ENCODE measurements around the gene TNFAIP8L2. TPM values are rescaled to one million over a fixed set of nuclear protein-coding genes. Genes with fewer than 3 reads are reported as not detected.
"Not testable (repeated sequence)": the region's sequence is repeated elsewhere in the genome, so short reads cannot be mapped to it uniquely, and the experiment has no call there.

Gene TNFAIP8L2
- total RNA-seq, 4 donors from 2014 or later: 2.0 to 5.2 (median 4.2) TPM

DNA sequence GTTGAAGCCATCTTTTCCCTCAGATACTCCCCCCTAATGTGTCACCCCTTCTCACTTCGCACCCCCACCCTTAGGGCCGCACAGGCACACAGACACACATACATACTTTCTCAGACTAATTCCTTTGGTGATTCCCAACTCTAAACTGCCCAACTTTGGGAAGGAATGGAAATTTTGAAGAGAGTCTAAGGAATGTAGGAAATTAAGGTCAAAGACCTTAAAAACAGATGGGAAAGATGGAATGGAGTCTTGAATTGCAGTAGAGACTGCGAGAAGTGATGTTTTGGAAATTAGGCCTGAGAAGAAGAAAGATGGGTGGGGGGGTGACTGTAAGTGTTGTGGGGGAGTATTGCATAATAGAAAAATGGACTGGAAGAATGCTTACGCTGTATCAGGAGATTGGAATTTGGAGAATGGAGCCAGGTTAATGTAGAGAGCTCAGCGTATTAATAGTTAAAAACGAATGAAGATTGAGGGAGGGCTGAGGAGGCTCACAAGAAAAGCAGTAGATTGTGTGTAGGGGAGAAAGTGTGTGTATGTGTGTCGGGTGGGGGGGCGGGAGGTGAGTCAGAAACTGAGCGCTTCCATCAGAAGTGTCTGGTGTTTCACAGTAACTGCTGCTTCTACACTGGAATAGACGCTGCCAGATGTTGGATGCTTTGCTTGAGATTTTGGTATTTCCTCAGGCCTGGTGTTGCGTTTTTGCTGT is 43.6 kb downstream of the TNFAIP8L2 start:
- intact Hi-C loops (cut with DNase I; ENCODE audit: low total_unique reads): loop anchor here (5.0 kb wide), 1 partner anchor 52 kb away; the partner anchor contains the start of gene PSMD4
- Histone ChIP-seq H3K36me3 (peaks cover 0 to 6% (median 0%) of the 10 kb centered on the region in 4 donors), H3K4me1 (peaks cover 16 to 61% (median 39%) of the 10 kb centered on the region in 4 donors)

DNA sequence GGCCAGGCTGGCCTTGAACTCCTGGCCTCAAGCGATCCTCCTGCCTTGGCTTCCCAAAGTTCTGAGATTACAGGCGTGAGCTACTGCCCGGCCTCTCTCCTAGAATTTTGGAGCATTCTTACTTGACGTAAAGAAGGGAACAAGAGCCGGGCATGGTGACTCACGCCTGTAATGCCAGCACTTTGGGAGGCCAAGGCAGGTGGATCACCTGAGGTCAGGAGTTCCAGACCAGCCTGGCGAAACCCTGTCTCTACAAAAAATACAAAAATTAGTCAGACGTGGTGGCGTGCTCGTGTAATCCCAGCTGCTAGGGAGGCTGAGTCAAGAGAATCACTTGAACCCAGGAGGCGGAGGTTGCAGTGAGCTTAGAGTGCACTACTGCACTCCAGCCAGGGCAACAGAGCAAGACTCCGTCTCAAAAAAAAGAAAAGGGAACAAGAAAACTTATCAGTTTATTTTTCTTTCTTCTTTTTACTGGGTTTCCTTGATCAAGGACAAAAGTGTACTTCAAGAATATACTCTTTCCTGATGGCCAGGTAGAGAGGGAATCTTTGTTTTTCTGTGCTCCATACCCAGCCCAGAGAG is 49.0 kb downstream of the TNFAIP8L2 start:
- H3K4me3 ChIP-seq; DNase-seq; H3K27me3 ChIP-seq; H3K27ac ChIP-seq; in situ Hi-C loops (cut with MboI; ENCODE audit: low pct_ligation_motif_present in 1 of 4, low pct_unique_long_range_greater_than_20kb in 1 of 4, low sequenced_read_pairs in 3 of 4); intact Hi-C loops (cut with DNase I; ENCODE audit: low total_unique reads); H3K9me3 ChIP-seq: not testable (repeated sequence)
- 91 to 93% methylated on average over 6 to 12 of the region's 12 CpGs for WGBS, 2 donors (ENCODE audit: low coverage in 1 of 2)
- peaks cover 0 to 22% (median 6%) of the 10 kb centered on the region in 4 donors for H3K36me3 ChIP-seq
- peaks cover 11 to 39% (median 19%) of the 10 kb centered on the region in 4 donors for H3K4me1 ChIP-seq

More for the DNA sequence above, 43.6 kb downstream of the TNFAIP8L2 start:
- WGBS, 2 donors (ENCODE audit: low coverage in 1 of 2): 34 to 48% methylated on average over 11 of the region's 11 CpGs
- Histone ChIP-seq H3K9me3 (no peaks in the 10 kb centered on the region), H3K27me3 (no peaks in the 10 kb centered on the region), H3K4me3 (peak overlapping the region; percentile 75 to 93 (median 78)), H3K27ac (peak overlapping the region; percentile 95 to 99 (median 96))
- no peak for DNase-seq
- in situ Hi-C loops (cut with MboI; ENCODE audit: low pct_ligation_motif_present in 1 of 4, low pct_unique_long_range_greater_than_20kb in 1 of 4, low sequenced_read_pairs in 3 of 4): no loop called here
- TF ChIP-seq POLR2A (IDR thresholded peaks at IDR 0.05): no peak
- TF ChIP-seq POLR2AphosphoS5 (IDR thresholded peaks at IDR 0.05): peak in 1 of 3 donors; percentile 7
- TF ChIP-seq, protein P1, sequence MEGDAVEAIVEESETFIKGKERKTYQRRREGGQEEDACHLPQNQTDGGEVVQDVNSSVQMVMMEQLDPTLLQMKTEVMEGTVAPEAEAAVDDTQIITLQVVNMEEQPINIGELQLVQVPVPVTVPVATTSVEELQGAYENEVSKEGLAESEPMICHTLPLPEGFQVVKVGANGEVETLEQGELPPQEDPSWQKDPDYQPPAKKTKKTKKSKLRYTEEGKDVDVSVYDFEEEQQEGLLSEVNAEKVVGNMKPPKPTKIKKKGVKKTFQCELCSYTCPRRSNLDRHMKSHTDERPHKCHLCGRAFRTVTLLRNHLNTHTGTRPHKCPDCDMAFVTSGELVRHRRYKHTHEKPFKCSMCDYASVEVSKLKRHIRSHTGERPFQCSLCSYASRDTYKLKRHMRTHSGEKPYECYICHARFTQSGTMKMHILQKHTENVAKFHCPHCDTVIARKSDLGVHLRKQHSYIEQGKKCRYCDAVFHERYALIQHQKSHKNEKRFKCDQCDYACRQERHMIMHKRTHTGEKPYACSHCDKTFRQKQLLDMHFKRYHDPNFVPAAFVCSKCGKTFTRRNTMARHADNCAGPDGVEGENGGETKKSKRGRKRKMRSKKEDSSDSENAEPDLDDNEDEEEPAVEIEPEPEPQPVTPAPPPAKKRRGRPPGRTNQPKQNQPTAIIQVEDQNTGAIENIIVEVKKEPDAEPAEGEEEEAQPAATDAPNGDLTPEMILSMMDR (IDR thresholded peaks at IDR 0.05): no peak
- no peak for TF ChIP-seq EP300 (IDR thresholded peaks at IDR 0.05; ENCODE audit: low read depth)

Other genes with a start within 250 kb of the TNFAIP8L2 start
- gene SETDB1, start 230.3 kb upstream of the TNFAIP8L2 start, total RNA-seq: 10 to 100 TPM; 19.5 to 59.7 (median 39.2) TPM
- gene CERS2, start 181.8 kb upstream of the TNFAIP8L2 start, total RNA-seq: 100 to 1,000 TPM in 2 of 4 donors, 10 to 100 TPM in 2; 35.2 to 142 (median 101) TPM
- under 1 TPM in 1 of 4 donors, not detected in 3; 0.32 TPM for gene ANXA9, start 174.4 kb upstream of the TNFAIP8L2 start, total RNA-seq
- 10 to 100 TPM; 27.7 to 66.2 (median 54.8) TPM for gene MINDY1, start 149.7 kb upstream of the TNFAIP8L2 start, total RNA-seq
- 10 to 100 TPM in 3 of 4 donors, 1 to 10 TPM in 1; 9.0 to 80.4 (median 26.8) TPM for gene PRUNE1, start 148.2 kb upstream of the TNFAIP8L2 start, total RNA-seq
- gene BNIPL, start 120.1 kb upstream of the TNFAIP8L2 start, total RNA-seq: 1 to 10 TPM in 2 of 4 donors, under 1 TPM in 1, not detected in 1; 0.68 to 10.0 (median 2.5) TPM
- 1 to 10 TPM; 1.5 to 3.7 (median 2.8) TPM for gene C1orf56, start 108.9 kb upstream of the TNFAIP8L2 start, total RNA-seq
- gene CDC42SE1, start 97.0 kb upstream of the TNFAIP8L2 start, total RNA-seq: 10 to 100 TPM; 34.4 to 90.2 (median 57.5) TPM
- 1 to 10 TPM in 3 of 4 donors, not detected in 1; 1.2 to 3.2 (median 1.3) TPM for gene MLLT11, start 96.3 kb upstream of the TNFAIP8L2 start, total RNA-seq
- gene GABPB2, start 85.9 kb upstream of the TNFAIP8L2 start, total RNA-seq: 10 to 100 TPM in 3 of 4 donors, 1 to 10 TPM in 1; 9.6 to 19.8 (median 10.2) TPM
- 10 to 100 TPM in 1 of 4 donors, 1 to 10 TPM in 3; 1.8 to 16.3 (median 2.9) TPM for gene SEMA6C, start 10.0 kb upstream of the TNFAIP8L2 start, total RNA-seq
- 10 to 100 TPM in 1 of 4 donors, 1 to 10 TPM in 3; 1.4 to 15.7 (median 7.3) TPM for gene LYSMD1, start 9.3 kb downstream of the TNFAIP8L2 start, total RNA-seq
- gene SCNM1, start 9.5 kb downstream of the TNFAIP8L2 start, total RNA-seq: 10 to 100 TPM in 3 of 4 donors, 1 to 10 TPM in 1; 9.0 to 35.4 (median 25.1) TPM
- not detected for gene TMOD4, start 19.3 kb downstream of the TNFAIP8L2 start, total RNA-seq
- gene VPS72, start 33.5 kb downstream of the TNFAIP8L2 start, total RNA-seq: 10 to 100 TPM in 3 of 4 donors, 1 to 10 TPM in 1; 4.9 to 26.6 (median 20.1) TPM
- 10 to 100 TPM; 46.7 to 78.2 (median 59.4) TPM for gene PIP5K1A, start 41.9 kb downstream of the TNFAIP8L2 start, total RNA-seq
- gene PSMD4, start 98.1 kb downstream of the TNFAIP8L2 start, total RNA-seq: 100 to 1,000 TPM in 1 of 4 donors, 10 to 100 TPM in 3; 41.9 to 111 (median 79.5) TPM
- gene ZNF687, start 125.7 kb downstream of the TNFAIP8L2 start, total RNA-seq: 10 to 100 TPM; 24.5 to 41.9 (median 31.5) TPM
- 10 to 100 TPM; 68.0 to 95.9 (median 79.8) TPM for gene PI4KB, start 170.8 kb downstream of the TNFAIP8L2 start, total RNA-seq
- gene RFX5, start 190.6 kb downstream of the TNFAIP8L2 start, total RNA-seq: 10 to 100 TPM; 17.7 to 61.0 (median 35.4) TPM
- 1,000 to 10,000 TPM; 1,079 to 3,856 (median 3,214) TPM for gene SELENBP1, start 216.1 kb downstream of the TNFAIP8L2 start, total RNA-seq
- 100 to 1,000 TPM in 3 of 4 donors, 10 to 100 TPM in 1; 84.4 to 188 (median 140) TPM for gene PSMB4, start 242.9 kb downstream of the TNFAIP8L2 start, total RNA-seq

Measured in transverse colon (tissue), 4 donors.